Activated CD4-positive, alpha-beta T cell treated with anti-CD3 and anti-CD28 coated beads, Interleukin-2, Interleukin-4, amounts not matched to agents 100 ng/mL and 50 ng/mL, durations not matched to agents 16 hours and 8 hours (primary cell): ENCODE measurements around the gene NOTCH3.

Source experiments
- DNase-seq: peaks from one replicate; pipeline ENCODE4 v3.0.0-alpha.2; 2020; ENCODE audit warnings: low spot score

The NOTCH3 gene

GRCh38 chr19:15200553-15201364, at the start of gene NOTCH3:
Gene NOTCH3, minus strand, starts transcription at chr19:15200995. Its CDS starts 90 bp downstream, at chr19:15200905.
- DNase-seq: no peak

GRCh38 chr19:15250640-15250993, 49.8 kb upstream of the NOTCH3 start:
- no peak for DNase-seq

- no peak for DNase-seq
These were observed 49.3 kb upstream of the NOTCH3 start for GRCh38 chr19:15249972-15250639.

GRCh38 chr19:15249528-15249874, 48.7 kb upstream of the NOTCH3 start:
- DNase-seq: no peak

GRCh38 chr19:15248648-15249527, 48.1 kb upstream of the NOTCH3 start:
- DNase-seq: no peak

GRCh38 chr19:15248106-15248505, 47.3 kb upstream of the NOTCH3 start:
- no peak for DNase-seq

- DNase-seq: no peak
These were observed 46.6 kb upstream of the NOTCH3 start for GRCh38 chr19:15247107-15248014.

- DNase-seq: no peak
These were observed 45.3 kb upstream of the NOTCH3 start for GRCh38 chr19:15246198-15246481.

- no peak for DNase-seq
These were observed 44.8 kb upstream of the NOTCH3 start for GRCh38 chr19:15245370-15246197.

- DNase-seq: no peak
These were observed 44.0 kb upstream of the NOTCH3 start for GRCh38 chr19:15244808-15245207.

GRCh38 chr19:15244106-15244803, 43.5 kb upstream of the NOTCH3 start:
- no peak for DNase-seq

- DNase-seq: no peak
These were observed 42.6 kb upstream of the NOTCH3 start for GRCh38 chr19:15243236-15243957.

- no peak for DNase-seq
These were observed 40.6 kb upstream of the NOTCH3 start for GRCh38 chr19:15241259-15241910.

- DNase-seq: no peak
These were observed 39.7 kb upstream of the NOTCH3 start for GRCh38 chr19:15240515-15240914.

- no peak for DNase-seq
These were observed 38.6 kb upstream of the NOTCH3 start for GRCh38 chr19:15239337-15239949.

- DNase-seq: no peak
These were observed 37.9 kb upstream of the NOTCH3 start for GRCh38 chr19:15238639-15239155.

GRCh38 chr19:15237759-15238638, 37.2 kb upstream of the NOTCH3 start:
- DNase-seq: no peak
